Lower leg skin (tissue), 3 donors: Measurements from ENCODE around the gene CSMD2.

Experiments
- POLR2A ChIP-seq, 2 donors: fragments of 450-650 bp; IDR thresholded peaks; one replicate each; pipeline ENCODE4 v1.6.1; 2016 to 2017; ENCODE audit warnings: antibody characterized with exemption in 2 of 2, mild to moderate bottlenecking in 1 of 2, moderate library complexity in 1 of 2
- TF ChIP-seq, protein P1 (sequence below), 3 donors: fragments of 450-650 bp; IDR thresholded peaks; one replicate each; pipeline ENCODE4 v1.5.1; 2016; ENCODE audit warnings: antibody characterized with exemption in 3 of 3, mild to moderate bottlenecking in 3 of 3, moderate library complexity in 2 of 3

- TF ChIP-seq, protein P1, sequence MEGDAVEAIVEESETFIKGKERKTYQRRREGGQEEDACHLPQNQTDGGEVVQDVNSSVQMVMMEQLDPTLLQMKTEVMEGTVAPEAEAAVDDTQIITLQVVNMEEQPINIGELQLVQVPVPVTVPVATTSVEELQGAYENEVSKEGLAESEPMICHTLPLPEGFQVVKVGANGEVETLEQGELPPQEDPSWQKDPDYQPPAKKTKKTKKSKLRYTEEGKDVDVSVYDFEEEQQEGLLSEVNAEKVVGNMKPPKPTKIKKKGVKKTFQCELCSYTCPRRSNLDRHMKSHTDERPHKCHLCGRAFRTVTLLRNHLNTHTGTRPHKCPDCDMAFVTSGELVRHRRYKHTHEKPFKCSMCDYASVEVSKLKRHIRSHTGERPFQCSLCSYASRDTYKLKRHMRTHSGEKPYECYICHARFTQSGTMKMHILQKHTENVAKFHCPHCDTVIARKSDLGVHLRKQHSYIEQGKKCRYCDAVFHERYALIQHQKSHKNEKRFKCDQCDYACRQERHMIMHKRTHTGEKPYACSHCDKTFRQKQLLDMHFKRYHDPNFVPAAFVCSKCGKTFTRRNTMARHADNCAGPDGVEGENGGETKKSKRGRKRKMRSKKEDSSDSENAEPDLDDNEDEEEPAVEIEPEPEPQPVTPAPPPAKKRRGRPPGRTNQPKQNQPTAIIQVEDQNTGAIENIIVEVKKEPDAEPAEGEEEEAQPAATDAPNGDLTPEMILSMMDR (IDR thresholded peaks at IDR 0.05), result no peak
- no peak for TF ChIP-seq POLR2A (IDR thresholded peaks at IDR 0.05)
Observed at GRCh38 chr1:34049994-34050393, 115.0 kb downstream of the CSMD2 start.
